Osteoblast (primary cell): ENCODE results near the gene SRSF9. TPM values are rescaled to one million over a fixed set of nuclear protein-coding genes. Genes with fewer than 3 reads are reported as not detected.

Experiments
- DNase-seq: peaks from one replicate; pipeline ENCODE4 v3.0.0; 2011; ENCODE audit warnings: low spot score, mixed read lengths; ENCODE audit not compliant: insufficient read length; ENCODE audit errors: missing footprints
- H2AFZ ChIP-seq: 2 replicates; pipeline ENCODE4 v1.6.0; 2011; ENCODE audit warnings: mild to moderate bottlenecking, low read length
- H3K27ac ChIP-seq: 2 replicates; pipeline ENCODE4 v1.5.1; 2011; ENCODE audit warnings: mild to moderate bottlenecking, low read depth, low read length, moderate library complexity
- H3K27me3 ChIP-seq: 2 replicates; pipeline ENCODE4 v1.6.0; 2012; ENCODE audit warnings: mild to moderate bottlenecking, control low read depth, inconsistent platforms, low read length, moderate library complexity; ENCODE audit not compliant: insufficient read depth
- H3K36me3 ChIP-seq: 2 replicates; pipeline ENCODE4 v1.5.1; 2011; ENCODE audit warnings: mild to moderate bottlenecking, low read length, control low read depth, moderate library complexity; ENCODE audit not compliant: insufficient read depth
- H3K4me1 ChIP-seq: 2 replicates; pipeline ENCODE4 v1.5.1; 2011; ENCODE audit warnings: mild to moderate bottlenecking, low read length, control low read depth, moderate library complexity; ENCODE audit not compliant: insufficient read depth
- H3K4me2 ChIP-seq: 2 replicates; pipeline ENCODE4 v1.6.0; 2011; ENCODE audit warnings: mild to moderate bottlenecking, low read length; ENCODE audit not compliant: insufficient read depth
- H3K4me3 ChIP-seq: fragments of 200-600 bp; sonication (generic); 3 replicates; pipeline ENCODE4 v1.5.1; 2012; ENCODE audit warnings: mild to moderate bottlenecking, low read length, inconsistent platforms; ENCODE audit not compliant: insufficient read depth
- H3K79me2 ChIP-seq: 2 replicates; pipeline ENCODE4 v1.6.0; 2012; ENCODE audit warnings: mild to moderate bottlenecking, low read length, control low read depth, inconsistent platforms; ENCODE audit not compliant: insufficient read depth
- H3K9me3 ChIP-seq: 2 replicates; pipeline ENCODE4 v1.5.1; 2011; ENCODE audit warnings: low read depth, low read length, control low read depth
- H4K20me1 ChIP-seq: 2 replicates; pipeline ENCODE4 v1.6.0; 2012; ENCODE audit warnings: mild to moderate bottlenecking, low read length, control low read depth; ENCODE audit not compliant: insufficient read depth
- CTCF ChIP-seq: IDR thresholded peaks from 2 replicates; pipeline ENCODE4 v1.5.1; 2011; ENCODE audit warnings: mild to moderate bottlenecking, low read depth, low read length, moderate library complexity; ENCODE audit errors: extremely low read depth
- total RNA-seq: library from RNA; depleted of rRNA; stranded (reverse); fragments of >200 nt; gene quantifications from 2 replicates; pipeline ENCODE4 v1.2.3, GENCODE V29; 2012

The SRSF9 gene
- total RNA-seq, 1 donor: 107 TPM

GRCh38 chr12:120474616-120474960, 5.0 kb upstream of the SRSF9 start:
- DNase-seq: peak; percentile 93
- Histone ChIP-seq H3K27me3 (no peaks in the 10 kb centered on the region), H3K36me3 (no peaks in the 10 kb centered on the region)

GRCh38 chr12:120473807-120474615, 4.5 kb upstream of the SRSF9 start:
- no peak for DNase-seq
- H3K79me2 ChIP-seq: peaks cover 31% of the 10 kb centered on the region
- H3K27me3 ChIP-seq: no peaks in the 10 kb centered on the region
- peak overlapping the region; percentile 6 for H3K4me2 ChIP-seq
- H3K36me3 ChIP-seq: no peaks in the 10 kb centered on the region
- no peak overlapping the region for H3K27ac ChIP-seq
- no peak overlapping the region for H3K4me3 ChIP-seq
- no peak overlapping the region for H2AFZ ChIP-seq
- H3K4me1 ChIP-seq: peaks cover 14% of the 10 kb centered on the region
- TF ChIP-seq CTCF: no peak
- no peaks in the 10 kb centered on the region for H3K9me3 ChIP-seq
- H4K20me1 ChIP-seq: peaks cover 3% of the 10 kb centered on the region

More at GRCh38 chr12:120474616-120474960, 5.0 kb upstream of the SRSF9 start:
- TF ChIP-seq CTCF: no peak
- H2AFZ ChIP-seq: no peak overlapping the region
- no peaks in the 10 kb centered on the region for H3K9me3 ChIP-seq
- H4K20me1 ChIP-seq: peaks cover 4% of the 10 kb centered on the region
- H3K4me3 ChIP-seq: no peak overlapping the region
- H3K4me2 ChIP-seq: peak overlapping the region; percentile 6
- peaks cover 14% of the 10 kb centered on the region for H3K4me1 ChIP-seq
- H3K27ac ChIP-seq: no peak overlapping the region
- peaks cover 26% of the 10 kb centered on the region for H3K79me2 ChIP-seq

DNA sequence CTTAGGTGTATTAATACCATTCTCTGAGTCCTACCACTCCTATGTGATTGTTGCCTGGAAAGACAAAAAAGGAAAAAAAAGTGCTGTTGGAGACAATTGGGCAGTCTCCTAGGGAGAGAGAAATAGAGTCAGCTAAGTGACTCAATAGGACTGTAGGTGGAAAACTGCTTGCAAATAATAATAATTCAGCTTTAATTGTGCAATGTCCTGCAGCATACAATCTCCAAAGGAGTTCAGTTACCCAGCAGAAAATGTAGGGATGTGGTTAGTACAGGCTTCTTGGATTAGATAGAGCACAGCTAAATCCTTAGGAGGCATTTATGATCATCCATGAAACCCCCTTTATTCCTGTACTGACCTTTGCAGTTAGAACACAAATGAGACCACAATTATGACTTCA, 3.0 kb upstream of the SRSF9 start:
- Histone ChIP-seq H3K4me1 (peaks cover 19% of the 10 kb centered on the region), H3K9me3 (no peaks in the 10 kb centered on the region), H3K36me3 (peaks cover 1% of the 10 kb centered on the region), H3K4me2 (no peak overlapping the region), H3K79me2 (peaks cover 46% of the 10 kb centered on the region), H4K20me1 (peaks cover 17% of the 10 kb centered on the region), H3K27me3 (no peaks in the 10 kb centered on the region), H2AFZ (no peak overlapping the region), H3K4me3 (no peak overlapping the region), H3K27ac (no peak overlapping the region)
- no peak for TF ChIP-seq CTCF
- DNase-seq: no peak

DNA sequence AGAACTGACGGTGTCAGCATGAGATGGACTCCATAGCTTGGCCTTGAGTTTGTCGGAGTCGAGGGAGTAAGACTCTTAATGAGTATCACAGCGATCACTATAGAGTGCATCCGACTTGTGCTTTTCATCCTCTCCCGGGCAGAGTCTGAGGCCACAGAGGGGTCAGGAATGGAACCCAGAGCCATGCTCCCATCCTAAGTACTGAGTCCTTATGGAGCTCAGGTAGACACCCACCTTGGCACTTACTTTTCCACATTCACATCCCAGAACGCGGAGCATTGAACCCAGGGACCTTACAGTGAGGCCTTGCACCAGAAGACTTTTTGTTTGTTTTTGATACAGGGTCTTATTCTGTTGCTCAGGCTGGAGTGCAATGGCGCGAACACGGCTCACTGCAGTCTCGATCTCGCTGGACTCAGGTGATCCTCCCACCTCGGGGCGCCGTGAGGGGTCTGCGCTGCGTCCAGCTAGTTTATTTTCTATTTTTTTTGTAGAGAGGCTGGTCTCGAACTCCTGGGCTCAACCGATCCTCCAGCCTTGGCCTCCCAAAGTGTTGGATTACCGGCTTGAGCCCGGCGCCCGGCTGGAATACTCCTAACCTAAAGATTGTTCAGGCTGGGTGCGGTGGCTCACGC, 719 bp upstream of the SRSF9 start:
- no peaks in the 10 kb centered on the region for H3K27me3 ChIP-seq
- peaks cover 35% of the 10 kb centered on the region for H4K20me1 ChIP-seq
- peaks cover 17% of the 10 kb centered on the region for H3K36me3 ChIP-seq
- peak overlapping the region; percentile 89 for H3K4me2 ChIP-seq
- H3K27ac ChIP-seq: peak overlapping the region; percentile 64
- H3K79me2 ChIP-seq: peaks cover 65% of the 10 kb centered on the region
- no peak for DNase-seq
- peak overlapping the region; percentile 87 for H2AFZ ChIP-seq
- H3K9me3 ChIP-seq: no peaks in the 10 kb centered on the region
- peaks cover 19% of the 10 kb centered on the region for H3K4me1 ChIP-seq
- peak overlapping the region; percentile 82 for H3K4me3 ChIP-seq
- no peak for TF ChIP-seq CTCF
